ENCODE measurements around the gene C1RL. TPM values are rescaled to one million over a fixed set of nuclear protein-coding genes. Genes with fewer than 3 reads are reported as not detected.

C1RL gene
- polyA plus RNA-seq, 1 donor from 2014 or later, result 8.2 TPM

DNA sequence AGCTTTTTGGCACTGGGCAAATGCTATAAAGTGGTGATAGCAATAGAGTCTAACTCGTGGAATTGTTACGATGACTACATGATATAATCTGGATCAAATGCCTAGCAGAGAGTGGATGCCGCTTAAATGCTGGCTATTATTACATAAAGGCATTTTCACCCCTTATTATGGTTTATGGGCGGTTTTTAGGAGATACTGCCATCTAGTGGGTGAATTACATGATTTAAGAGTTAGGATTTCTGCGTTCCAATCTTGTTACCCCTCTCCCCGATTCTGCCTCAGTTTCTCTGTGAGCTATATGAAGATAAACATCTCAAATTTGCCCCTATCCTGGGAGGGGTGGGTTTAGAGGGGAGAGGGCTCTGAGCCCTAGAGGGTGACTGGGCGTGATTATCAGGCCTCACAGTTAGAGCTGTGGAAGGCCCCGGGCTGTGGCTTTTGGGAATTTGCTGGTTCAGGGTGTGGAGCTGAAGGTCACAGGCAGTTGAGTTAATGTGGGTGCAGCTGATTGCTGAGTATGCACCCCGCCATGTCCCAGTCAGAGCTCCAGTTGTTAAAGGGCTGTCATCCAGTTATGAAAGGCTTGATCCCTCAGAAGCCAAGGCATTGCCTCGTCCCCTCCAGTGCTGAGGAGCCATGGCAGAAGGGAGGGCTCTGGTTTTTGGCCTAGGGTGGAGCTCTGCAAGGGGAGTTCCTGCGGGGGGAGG, 35.6 kb upstream of the C1RL start:
- H3K4me3 Mint-ChIP-seq, result no peak overlapping the region
- peaks cover 14% of the 10 kb centered on the region for H3K36me3 Mint-ChIP-seq
- H3K27me3 Mint-ChIP-seq, result no peaks in the 10 kb centered on the region
- H3K27ac Mint-ChIP-seq, result no peak overlapping the region
- no peaks in the 10 kb centered on the region for H3K4me1 Mint-ChIP-seq
- no peaks in the 10 kb centered on the region for H3K9me3 Mint-ChIP-seq

DNA sequence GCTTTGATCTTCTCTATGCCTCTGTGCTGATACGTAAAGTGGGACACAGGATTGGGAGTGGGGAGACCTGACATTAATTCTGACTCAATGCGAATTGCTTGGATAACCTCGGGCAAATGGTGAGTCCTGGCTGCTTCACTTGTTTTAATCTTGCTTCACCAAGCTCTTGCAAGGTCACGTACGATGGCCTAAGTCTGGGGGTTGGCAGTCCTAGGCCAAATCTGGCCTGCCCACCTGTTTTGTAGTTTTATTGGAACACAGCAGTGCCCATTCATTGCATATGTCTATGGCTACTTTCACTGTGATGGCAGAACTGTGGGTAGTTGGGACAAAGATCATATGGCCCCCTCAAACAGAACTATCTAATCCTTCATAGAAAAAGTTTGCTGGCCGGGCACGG, 34.5 kb upstream of the C1RL start:
- Mint-ChIP-seq H3K27me3 (no peaks in the 10 kb centered on the region), H3K4me1 (no peaks in the 10 kb centered on the region), H3K9me3 (no peaks in the 10 kb centered on the region), H3K27ac (no peak overlapping the region), H3K4me3 (no peak overlapping the region), H3K36me3 (peaks cover 14% of the 10 kb centered on the region)

DNA sequence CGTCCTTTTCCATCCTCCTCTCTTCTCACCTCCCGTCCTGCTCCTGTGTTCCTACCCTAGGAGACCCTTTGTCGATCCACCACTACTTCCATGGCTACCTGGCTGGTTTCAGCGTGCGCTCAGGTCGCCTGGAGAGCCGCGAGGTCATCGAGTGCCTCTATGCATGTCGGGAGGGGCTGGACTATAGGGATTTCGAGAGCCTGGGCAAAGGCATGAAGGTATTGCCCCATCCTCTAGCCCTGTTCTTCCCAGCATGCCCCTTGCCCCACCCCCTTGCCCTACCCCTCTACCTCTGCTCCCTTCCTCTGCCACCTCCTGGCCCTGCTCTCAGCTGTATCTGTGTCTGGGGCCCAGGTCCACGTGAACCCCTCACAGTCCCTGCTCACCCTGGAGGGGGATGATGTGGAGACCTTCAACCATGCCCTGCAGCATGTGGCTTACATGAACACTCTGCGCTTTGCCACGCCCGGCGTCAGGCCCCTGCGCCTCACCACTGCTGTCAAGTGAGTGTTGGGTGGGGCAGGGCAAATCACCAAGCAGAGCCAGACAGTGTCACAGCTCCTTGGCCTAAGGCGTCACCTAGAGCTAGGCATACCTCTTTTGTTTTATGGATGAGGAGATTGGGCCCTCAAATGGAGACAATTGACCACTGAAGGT, 33.9 kb upstream of the C1RL start:
- no peaks in the 10 kb centered on the region for H3K27me3 Mint-ChIP-seq
- H3K4me1 Mint-ChIP-seq, result no peaks in the 10 kb centered on the region
- no peaks in the 10 kb centered on the region for H3K9me3 Mint-ChIP-seq
- H3K4me3 Mint-ChIP-seq, result no peak overlapping the region
- H3K27ac Mint-ChIP-seq, result no peak overlapping the region
- peaks cover 15% of the 10 kb centered on the region for H3K36me3 Mint-ChIP-seq

DNA sequence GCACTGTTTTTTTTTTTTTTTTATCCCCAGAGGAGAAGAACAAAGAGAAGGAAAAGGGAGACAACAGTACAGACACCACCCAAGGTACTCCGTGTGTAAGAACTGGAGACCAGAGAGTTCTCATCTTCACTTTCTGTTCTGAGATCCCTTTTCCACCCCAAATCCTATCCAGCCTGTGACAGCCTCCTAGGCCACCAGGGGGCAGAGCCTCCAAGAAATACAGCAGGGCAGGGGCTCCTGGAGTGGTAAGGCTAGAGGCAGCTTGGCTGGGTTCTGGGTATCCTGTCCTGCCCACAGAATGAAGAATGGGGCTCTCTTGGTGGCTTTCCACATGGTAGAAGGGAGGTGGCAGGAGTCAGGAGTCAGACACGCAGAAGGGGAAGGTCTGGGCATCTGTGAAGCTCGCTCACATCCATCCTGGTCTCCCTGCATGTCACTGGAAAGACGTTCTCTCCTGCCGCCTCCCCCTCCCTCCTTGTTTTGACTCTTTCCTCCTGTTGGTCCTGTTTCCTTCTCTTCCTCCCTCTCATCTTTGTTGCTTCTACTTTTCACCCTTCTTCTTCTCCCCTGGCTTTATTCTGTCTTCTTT, 33.1 kb upstream of the C1RL start:
- Mint-ChIP-seq H3K36me3 (peaks cover 15% of the 10 kb centered on the region), H3K27me3 (no peaks in the 10 kb centered on the region), H3K4me3 (no peak overlapping the region), H3K9me3 (no peaks in the 10 kb centered on the region), H3K4me1 (no peaks in the 10 kb centered on the region), H3K27ac (no peak overlapping the region)

DNA sequence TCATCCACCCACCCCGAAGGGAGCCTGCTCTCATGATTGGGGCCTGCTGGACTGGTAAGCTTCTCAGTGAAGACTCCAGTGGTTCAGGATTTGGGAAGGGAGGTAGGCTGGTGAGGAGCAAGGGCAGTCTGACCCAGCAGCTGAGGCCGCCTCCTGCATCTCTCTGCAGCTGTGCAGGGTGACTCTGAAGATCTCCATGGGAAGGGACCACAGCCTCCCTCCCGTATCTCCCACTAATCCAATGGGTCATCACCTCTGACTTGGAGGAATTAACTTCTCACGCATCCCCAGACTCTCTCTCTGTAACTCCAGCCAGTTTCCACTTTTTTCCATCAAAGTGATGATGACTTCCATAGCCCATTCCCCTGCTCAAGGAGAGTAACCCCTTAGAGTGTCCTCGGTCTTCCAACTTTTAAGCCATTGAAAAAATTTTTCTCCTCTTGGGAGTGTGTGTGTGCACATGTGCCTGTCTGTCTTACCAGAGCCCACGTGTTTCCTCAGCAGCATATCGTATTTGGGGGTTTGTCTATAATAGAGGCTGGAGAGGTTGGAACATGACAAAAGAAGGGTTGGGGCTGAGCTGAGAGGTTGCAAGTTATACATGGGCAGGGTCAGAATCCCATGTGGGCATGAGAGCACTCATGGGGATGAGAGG, 32.5 kb upstream of the C1RL start:
- H3K9me3 Mint-ChIP-seq, result no peaks in the 10 kb centered on the region
- no peak overlapping the region for H3K27ac Mint-ChIP-seq
- H3K36me3 Mint-ChIP-seq, result peaks cover 15% of the 10 kb centered on the region
- H3K4me3 Mint-ChIP-seq, result peak overlapping the region in 1 of 4 donors; percentile 26
- no peaks in the 10 kb centered on the region for H3K27me3 Mint-ChIP-seq
- no peaks in the 10 kb centered on the region for H3K4me1 Mint-ChIP-seq

DNA sequence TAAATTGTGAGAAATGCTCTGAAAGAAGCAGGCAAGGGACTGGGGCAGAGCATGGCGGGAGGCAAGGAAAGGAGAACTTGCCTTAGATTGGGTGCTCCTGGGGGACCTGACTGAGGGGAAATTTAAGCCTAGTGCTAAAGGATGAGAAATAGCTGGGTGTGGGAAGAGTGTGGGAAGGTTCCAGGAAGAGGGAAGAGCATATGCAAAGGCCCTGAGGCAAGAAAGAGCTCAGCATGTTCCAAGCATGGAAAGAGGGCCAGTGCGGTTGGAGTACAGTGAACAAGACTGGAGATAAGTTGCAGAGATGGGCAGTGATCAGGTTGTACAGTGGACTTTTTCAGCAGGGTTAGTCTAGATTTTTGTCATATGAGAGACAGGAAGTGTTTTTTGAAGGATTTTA, 30.2 kb upstream of the C1RL start:
- Mint-ChIP-seq H3K27ac (no peak overlapping the region), H3K27me3 (no peaks in the 10 kb centered on the region)

DNA sequence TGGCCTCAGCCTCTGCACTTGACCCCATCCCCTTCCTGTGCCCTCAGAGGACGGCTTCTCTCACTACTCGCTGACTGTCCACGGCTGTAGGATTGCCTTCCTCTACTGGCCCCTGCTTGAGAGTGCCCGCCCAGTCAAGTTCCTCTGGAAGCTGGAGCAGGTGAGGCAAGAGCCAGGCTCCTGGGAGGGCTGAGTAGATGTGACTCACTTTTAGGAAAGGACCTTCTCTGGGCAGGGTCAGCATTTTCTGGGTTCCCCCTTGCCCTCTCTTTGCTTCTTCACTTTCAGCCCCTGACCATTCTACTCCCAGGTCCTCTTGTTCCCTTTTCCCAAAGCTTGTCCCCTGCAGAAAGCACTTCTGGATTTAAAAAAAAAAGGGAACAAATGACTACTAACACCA, 28.9 kb upstream of the C1RL start:
- no peak overlapping the region for H3K4me3 Mint-ChIP-seq
- no peaks in the 10 kb centered on the region for H3K9me3 Mint-ChIP-seq
- H3K27me3 Mint-ChIP-seq, result no peaks in the 10 kb centered on the region
- peaks cover 12% of the 10 kb centered on the region for H3K36me3 Mint-ChIP-seq
- H3K27ac Mint-ChIP-seq, result no peak overlapping the region
- H3K4me1 Mint-ChIP-seq, result no peaks in the 10 kb centered on the region

More for the DNA sequence above, 30.2 kb upstream of the C1RL start:
- Mint-ChIP-seq H3K9me3 (no peaks in the 10 kb centered on the region), H3K4me1 (no peaks in the 10 kb centered on the region), H3K4me3 (no peak overlapping the region), H3K36me3 (peaks cover 16% of the 10 kb centered on the region)

DNA sequence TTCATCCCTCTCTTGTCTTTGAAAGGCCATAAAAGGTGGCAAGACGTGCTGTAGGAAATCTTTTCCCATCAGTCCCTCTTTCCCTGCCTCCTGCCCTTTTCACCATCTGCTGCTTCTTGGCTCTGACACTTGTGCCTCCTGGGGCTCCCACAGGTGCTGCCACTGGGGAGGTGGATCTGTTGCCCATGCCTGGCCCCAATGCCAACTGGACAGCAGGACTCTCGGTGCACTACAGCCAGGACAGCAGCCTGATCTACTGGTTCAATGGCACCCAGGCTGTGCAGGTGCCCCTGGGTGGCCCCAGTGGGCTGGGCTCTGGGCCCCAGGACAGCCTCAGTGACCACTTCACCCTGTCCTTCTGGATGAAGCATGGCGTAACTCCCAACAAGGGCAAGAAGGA, 27.7 kb upstream of the C1RL start:
- Mint-ChIP-seq H3K4me1 (peaks cover 2 to 6% (median 5%) of the 10 kb centered on the region in 3 donors), H3K36me3 (peaks cover 10% of the 10 kb centered on the region), H3K9me3 (no peaks in the 10 kb centered on the region), H3K27me3 (no peaks in the 10 kb centered on the region), H3K4me3 (peak overlapping the region in 1 of 4 donors; percentile 53), H3K27ac (no peak overlapping the region)

DNA sequence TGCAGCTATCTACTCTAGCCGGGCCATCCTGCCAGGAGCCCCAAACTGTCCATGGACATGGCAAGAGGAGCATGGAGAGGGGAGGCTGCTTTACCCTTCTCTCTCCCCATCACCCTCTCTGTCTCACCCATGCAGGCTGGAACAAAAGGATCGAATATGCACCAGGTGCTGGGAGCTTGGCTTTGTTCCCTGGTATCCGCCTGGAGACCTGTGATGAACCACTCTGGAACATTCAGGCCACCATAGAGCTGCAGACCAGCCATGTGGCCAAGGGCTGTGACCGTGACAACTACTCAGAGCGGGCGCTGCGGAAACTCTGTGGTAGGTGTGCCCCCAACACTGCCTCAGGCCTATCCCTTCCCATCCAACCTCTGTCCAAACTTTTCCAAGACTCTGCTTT, 27.1 kb upstream of the C1RL start:
- Mint-ChIP-seq H3K9me3 (no peaks in the 10 kb centered on the region), H3K36me3 (peaks cover 7% of the 10 kb centered on the region), H3K4me3 (no peak overlapping the region), H3K27me3 (no peaks in the 10 kb centered on the region), H3K4me1 (peaks cover 4 to 9% (median 7%) of the 10 kb centered on the region in 3 donors), H3K27ac (no peak overlapping the region)

DNA sequence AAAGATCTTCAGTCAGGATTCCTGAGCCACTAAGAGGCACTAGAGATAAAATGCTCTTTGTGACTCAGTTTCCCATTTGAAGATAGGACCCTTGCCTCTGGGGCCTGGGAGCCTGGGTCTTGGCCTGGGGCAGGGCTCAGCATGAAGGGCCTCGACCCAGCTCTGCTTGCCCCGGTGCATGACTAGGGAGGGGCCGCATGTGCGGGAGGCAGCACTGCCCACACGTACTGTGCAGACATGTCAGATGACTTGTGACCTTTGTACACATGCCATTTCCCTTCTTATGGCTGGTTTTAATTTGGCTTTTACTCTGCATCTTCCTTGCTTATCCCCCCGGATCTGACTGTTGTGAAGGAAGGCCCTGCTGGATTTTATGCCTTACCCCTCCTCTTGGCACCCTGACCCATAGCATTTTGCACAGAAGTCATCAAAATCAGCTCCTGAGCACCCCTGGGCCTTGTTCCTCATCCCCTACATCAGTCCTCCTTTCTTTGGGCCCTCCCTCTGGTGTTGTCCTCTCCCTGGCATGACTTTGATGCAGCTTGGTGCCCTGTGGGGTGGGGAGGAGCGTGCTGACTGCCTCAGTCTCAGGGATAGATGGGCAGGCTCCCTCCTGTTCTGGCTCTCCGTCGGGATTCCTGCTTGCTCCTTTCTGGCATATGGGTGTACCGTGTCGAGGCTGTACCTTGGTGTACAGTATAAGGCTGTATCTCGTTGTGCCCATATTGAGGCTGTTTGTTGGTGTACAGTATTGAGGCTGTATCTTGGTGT, 25.6 kb upstream of the C1RL start:
- Mint-ChIP-seq H3K4me3 (peak overlapping the region in 3 of 4 donors; percentile 4 to 73 (median 56)), H3K4me1 (peaks cover 8 to 15% (median 10%) of the 10 kb centered on the region in 3 donors), H3K27me3 (no peaks in the 10 kb centered on the region), H3K36me3 (peaks cover 8% of the 10 kb centered on the region), H3K9me3 (no peaks in the 10 kb centered on the region), H3K27ac (no peak overlapping the region)

DNA sequence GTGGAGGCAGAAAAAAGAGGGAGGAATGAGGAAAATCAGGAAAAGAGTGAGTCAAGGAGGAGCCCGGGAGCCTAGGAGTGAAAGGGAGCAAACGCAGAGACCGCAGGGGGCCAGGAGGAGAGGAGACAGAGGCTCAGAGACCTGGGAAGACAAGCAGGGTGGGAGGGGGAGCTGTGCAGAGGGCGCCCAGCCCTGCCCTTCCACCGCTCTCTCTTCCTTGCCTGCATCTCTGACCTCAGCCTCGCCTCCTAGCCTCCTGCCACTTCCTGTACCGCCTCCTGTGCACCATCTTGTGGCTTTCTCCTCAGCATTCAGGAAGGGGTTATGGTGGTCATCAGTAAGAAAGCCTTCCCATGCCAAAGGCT, 22.5 kb upstream of the C1RL start:
- Mint-ChIP-seq H3K4me3 (peak overlapping the region; percentile 76 to 99 (median 92)), H3K27ac (peak overlapping the region; percentile 23 to 95 (median 31)), H3K36me3 (peaks cover 4% of the 10 kb centered on the region), H3K4me1 (peaks cover 13 to 23% (median 14%) of the 10 kb centered on the region in 3 donors), H3K9me3 (no peaks in the 10 kb centered on the region), H3K27me3 (no peaks in the 10 kb centered on the region)

DNA sequence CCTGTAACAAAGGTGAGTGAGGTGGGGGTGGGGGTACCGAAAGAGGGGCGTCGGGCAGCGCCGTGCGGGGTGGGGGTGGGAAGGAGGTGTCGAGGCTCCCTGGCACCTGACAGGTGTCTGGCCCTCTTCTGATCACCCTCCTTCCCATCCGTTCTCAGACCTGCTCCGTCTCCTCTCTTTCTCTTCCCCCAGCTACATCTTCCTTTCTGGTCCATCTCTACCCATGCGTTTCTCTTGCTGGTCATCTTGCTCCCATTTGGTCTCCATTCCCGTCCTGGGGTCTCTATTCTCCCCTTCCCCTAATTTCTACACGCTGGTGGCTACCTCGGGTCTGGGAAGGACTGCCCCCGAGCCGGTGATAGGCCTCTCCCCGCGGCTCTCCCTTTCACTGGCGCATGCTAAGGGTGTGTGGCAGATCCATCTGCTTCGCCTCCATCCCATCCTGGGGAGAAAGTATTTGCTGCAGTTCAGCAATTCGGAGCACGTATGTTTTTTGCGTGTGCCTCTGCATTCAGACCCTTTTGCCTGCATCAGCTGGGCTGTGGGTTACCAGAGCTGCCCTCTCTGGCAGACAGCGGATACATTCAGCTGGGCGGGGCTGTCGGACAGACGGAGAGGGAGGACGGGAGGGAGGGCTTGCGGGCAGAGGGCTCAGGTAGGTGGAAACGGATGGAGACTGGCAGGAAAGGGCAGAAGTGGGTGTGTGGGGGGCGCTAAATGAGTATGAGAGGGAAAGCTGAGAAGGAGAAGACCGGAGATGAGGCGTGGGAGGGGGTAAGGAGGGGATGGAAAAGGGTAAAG, 21.9 kb upstream of the C1RL start:
- H3K9me3 Mint-ChIP-seq, result no peaks in the 10 kb centered on the region
- peak overlapping the region; percentile 31 to 95 (median 50) for H3K27ac Mint-ChIP-seq
- H3K4me1 Mint-ChIP-seq, result peaks cover 13 to 23% (median 14%) of the 10 kb centered on the region in 3 donors
- peaks cover 4% of the 10 kb centered on the region for H3K36me3 Mint-ChIP-seq
- no peaks in the 10 kb centered on the region for H3K27me3 Mint-ChIP-seq
- H3K4me3 Mint-ChIP-seq, result peak overlapping the region; percentile 89 to 99 (median 94)

DNA sequence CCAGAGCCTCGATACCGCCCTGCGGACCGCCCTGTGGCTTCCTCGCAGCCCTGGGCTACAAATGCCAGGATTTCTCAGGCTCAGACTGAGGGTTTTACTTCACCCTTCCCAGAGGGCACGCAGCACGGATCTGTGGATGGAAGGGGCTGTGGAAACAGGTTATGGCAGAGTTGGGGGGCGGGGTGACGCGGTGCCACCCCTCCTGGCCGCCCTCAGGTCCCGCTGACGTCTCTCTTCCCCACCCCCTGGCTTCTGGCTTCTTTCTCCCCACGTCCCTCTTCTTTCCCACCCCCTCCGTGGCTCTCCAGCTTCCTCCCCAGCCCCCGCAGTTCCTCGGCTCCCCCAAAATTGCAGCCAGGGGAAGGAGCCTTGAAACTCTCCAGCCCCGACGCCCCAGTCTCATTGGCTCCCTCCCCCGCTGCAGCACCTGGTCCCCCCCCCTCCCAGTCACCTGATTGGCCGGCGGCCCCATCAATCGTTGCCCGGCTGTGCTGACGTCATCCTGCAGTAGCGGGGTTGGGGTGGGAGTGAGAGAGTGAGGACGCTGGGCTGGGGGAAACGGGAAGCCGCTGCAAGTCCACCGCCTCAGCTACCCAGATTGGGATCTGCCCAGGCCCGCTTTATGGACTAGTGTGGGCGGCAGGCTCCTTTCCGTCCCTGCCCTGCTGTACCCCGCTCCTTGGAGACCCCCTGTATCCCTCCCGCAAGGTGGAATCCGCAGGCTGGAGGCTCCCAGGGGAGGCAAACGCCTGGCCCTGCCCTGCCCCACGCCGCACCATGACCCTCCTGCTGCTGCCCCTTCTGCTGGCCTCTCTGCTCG, 21.1 kb upstream of the C1RL start, which contains the start of gene CLSTN3:
Gene CLSTN3 (plus strand): TSS at position 500 of the 820 bp plus-strand sequence. CDS start 278 bp downstream, at position 778.
- peaks cover 13 to 26% (median 20%) of the 10 kb centered on the region in 3 donors for H3K4me1 Mint-ChIP-seq
- peaks cover 1% of the 10 kb centered on the region for H3K36me3 Mint-ChIP-seq
- H3K27ac Mint-ChIP-seq, result peak within 1 kb of the TSS; percentile 39 to 95 (median 67)
- no peaks in the 10 kb centered on the region for H3K9me3 Mint-ChIP-seq
- no peaks in the 10 kb centered on the region for H3K27me3 Mint-ChIP-seq
- H3K4me3 Mint-ChIP-seq, result peak within 1 kb of the TSS; percentile 89 to 99 (median 94)

Data from IgD-negative memory B cell (primary cell).